GM23338 (cell line): ENCODE measurements around the gene SCN2A. TPM values are rescaled to one million over a fixed set of nuclear protein-coding genes. Genes with fewer than 3 reads are reported as not detected.

Source experiments
- ATAC-seq: fragments of 200-7000 bp; cut with Tn5 transposase; 3 replicates; pipeline ENCODE4 v1.9.1; 2020
- DNase-seq: peaks from one replicate; pipeline ENCODE4 v3.0.0-alpha.2; 2015; ENCODE audit warnings: low spot score
- H2AFZ ChIP-seq: fragments of 200-600 bp; sonication (generic); 2 replicates; pipeline ENCODE4 v1.8.0; 2016; ENCODE audit warnings: antibody characterized with exemption, mild to moderate bottlenecking, moderate library complexity
- H3F3A ChIP-seq: fragments of 200-600 bp; sonication (generic); replicated peaks from 2 replicates; pipeline ENCODE4 v1.8.0; 2017; ENCODE audit warnings: antibody characterized with exemption, mixed run types, low read depth
- H3K27ac ChIP-seq: fragments of 200-600 bp; sonication (generic); 2 replicates; pipeline ENCODE4 v1.6.1; 2016; ENCODE audit warnings: low read depth
- H3K27me3 ChIP-seq: fragments of 200-600 bp; sonication (generic); 2 replicates; pipeline ENCODE4 v1.8.0; 2016; ENCODE audit warnings: mild to moderate bottlenecking, mixed run types, moderate library complexity; ENCODE audit not compliant: insufficient read depth
- H3K36me3 ChIP-seq: fragments of 200-600 bp; sonication (generic); 2 replicates; pipeline ENCODE4 v1.8.0; 2016; ENCODE audit warnings: mild to moderate bottlenecking; ENCODE audit not compliant: insufficient read depth
- H3K4me1 ChIP-seq: fragments of 200-600 bp; sonication (generic); 2 replicates; pipeline ENCODE4 v1.8.0; 2016; ENCODE audit warnings: mild to moderate bottlenecking, moderate library complexity; ENCODE audit not compliant: insufficient read depth
- H3K4me2 ChIP-seq: fragments of 200-600 bp; sonication (generic); 2 replicates; pipeline ENCODE4 v1.7.1; 2017; ENCODE audit warnings: mixed run types
- H3K4me3 ChIP-seq: fragments of 200-600 bp; sonication (generic); 2 replicates; pipeline ENCODE4 v1.6.1; 2016; ENCODE audit warnings: mixed run types
- H3K79me2 ChIP-seq: fragments of 200-600 bp; sonication (generic); replicated peaks from 2 replicates; pipeline ENCODE4 v1.8.0; 2017; ENCODE audit warnings: mild to moderate bottlenecking; ENCODE audit not compliant: insufficient read depth
- H3K9me2 ChIP-seq: fragments of 200-600 bp; sonication (generic); 2 replicates; pipeline ENCODE4 v1.8.0; 2017; ENCODE audit not compliant: insufficient read depth
- H4K20me1 ChIP-seq: fragments of 200-600 bp; sonication (generic); replicated peaks from 2 replicates; pipeline ENCODE4 v1.8.0; 2017; ENCODE audit warnings: mild to moderate bottlenecking; ENCODE audit not compliant: insufficient read depth
- H3K27ac Mint-ChIP-seq: 2 replicates; pipeline ENCODE4 v1.8.0; 2020; ENCODE audit warnings: inconsistent platforms, mild to moderate bottlenecking, moderate library complexity, mixed read lengths
- H3K27me3 Mint-ChIP-seq: 3 replicates; pipeline ENCODE4 v1.8.0; 2022; ENCODE audit warnings: low read depth, mild to moderate bottlenecking, moderate library complexity, mixed read lengths, inconsistent platforms; ENCODE audit not compliant: insufficient read depth, poor library complexity
- H3K36me3 Mint-ChIP-seq: 3 replicates; pipeline ENCODE4 v1.8.0; 2021; ENCODE audit warnings: low read depth, mild to moderate bottlenecking, inconsistent platforms, moderate library complexity, mixed read lengths
- H3K4me1 Mint-ChIP-seq: 3 replicates; pipeline ENCODE4 v1.8.0; 2020; ENCODE audit warnings: mild to moderate bottlenecking, inconsistent platforms, mixed read lengths
- H3K4me3 Mint-ChIP-seq: 3 replicates; pipeline ENCODE4 v1.8.0; 2021; ENCODE audit warnings: moderate library complexity, mild to moderate bottlenecking, inconsistent platforms, mixed read lengths
- H3K9me3 Mint-ChIP-seq: 3 replicates; pipeline ENCODE4 v1.8.0; 2020; ENCODE audit warnings: moderate library complexity, mild to moderate bottlenecking, inconsistent platforms, mixed read lengths
- CREB1 ChIP-seq: fragments of 250-450 bp; sonication (Bioruptor Pico); IDR thresholded peaks from 2 replicates; pipeline ENCODE4 v1.5.0; 2020; ENCODE audit warnings: low read depth, mild to moderate bottlenecking, moderate library complexity
- ETS1 ChIP-seq: IDR thresholded peaks from 2 replicates; pipeline ENCODE4 v1.6.1; 2016; ENCODE audit warnings: antibody characterized with exemption
- EZH2 ChIP-seq: fragments of 200-600 bp; sonication (generic); IDR thresholded peaks from one replicate; pipeline ENCODE4 v1.8.0; 2017; ENCODE audit warnings: antibody characterized with exemption, mild to moderate bottlenecking, low read depth; ENCODE audit not compliant: unreplicated experiment
- EZH2phosphoT487 ChIP-seq: fragments of 200-600 bp; sonication (generic); IDR thresholded peaks from one replicate; pipeline ENCODE4 v1.8.1; 2018; ENCODE audit warnings: antibody characterized with exemption; ENCODE audit not compliant: unreplicated experiment
- JUNB ChIP-seq: IDR thresholded peaks from one replicate; pipeline ENCODE4 v1.6.1; 2016; ENCODE audit warnings: antibody characterized with exemption; ENCODE audit not compliant: unreplicated experiment
- NANOG ChIP-seq: IDR thresholded peaks from 2 replicates; pipeline ENCODE4 v1.6.1; 2016; ENCODE audit warnings: antibody characterized with exemption, borderline replicate concordance
- POLR2AphosphoS5 ChIP-seq: IDR thresholded peaks from 2 replicates; pipeline ENCODE4 v1.6.1; 2016; ENCODE audit warnings: antibody characterized with exemption, low read depth
- REST ChIP-seq: IDR thresholded peaks from one replicate; pipeline ENCODE4 v1.6.1; 2018; ENCODE audit warnings: antibody characterized with exemption; ENCODE audit not compliant: unreplicated experiment
- STAT1 ChIP-seq: IDR thresholded peaks from one replicate; pipeline ENCODE4 v1.6.1; 2016; ENCODE audit warnings: antibody characterized with exemption; ENCODE audit not compliant: unreplicated experiment
- ZNF114 ChIP-seq: fragments of 250-450 bp; sonication (Bioruptor Pico); IDR thresholded peaks from 2 replicates; pipeline ENCODE4 v1.5.0; 2020; ENCODE audit warnings: mild to moderate bottlenecking, moderate library complexity
- ZNF331 ChIP-seq: fragments of 250-450 bp; sonication (Bioruptor Pico); IDR thresholded peaks from 2 replicates; pipeline ENCODE4 v1.5.0; 2020; ENCODE audit warnings: low read depth, mild to moderate bottlenecking, moderate library complexity
- polyA plus RNA-seq: library from polyadenylated mRNA; unstranded; fragments of >200 nt; fragmentation: Nextera tagmentation; extraction: Ambion mirVana; gene quantifications from 2 replicates; pipeline ENCODE4 v1.2.1, GENCODE V29; 2016
- total RNA-seq: library from RNA; depleted of rRNA; stranded (reverse); fragments of >200 nt; shearing (Covaris generic); gene quantifications from 2 replicates; pipeline ENCODE4 v1.2.3, GENCODE V29; 2014
- TF ChIP-seq, protein P1 (sequence below): fragments of 250-450 bp; sonication (Bioruptor Pico); IDR thresholded peaks from 2 replicates; pipeline ENCODE4 v1.5.0; 2020; ENCODE audit warnings: mild to moderate bottlenecking, moderate library complexity
- TF ChIP-seq, protein P2 (sequence below), 2 experiments: fragments of 200-600 bp in 1 of 2; sonication (generic) in 1 of 2; conservative IDR thresholded peaks; 2 replicates each; pipeline versions ENCODE4 v1.5.1 to v1.6.1; 2016 to 2017; ENCODE audit warnings: antibody characterized with exemption in 2 of 2, low read depth in 2 of 2, mild to moderate bottlenecking in 2 of 2, moderate library complexity in 1 of 2

Gene SCN2A
- total and polyA plus RNA-seq, 2 experiments from 2014 or later: 0.45 to 0.52 TPM

GRCh38 chr2:165431014-165431413 lies 191.8 kb downstream of the SCN2A start:
- no peak for ATAC-seq
- H3K27me3 Mint-ChIP-seq: peaks cover 6% of the 10 kb centered on the region

More at GRCh38 chr2:165431014-165431413, 191.8 kb downstream of the SCN2A start:
- no peak overlapping the region for H3K27ac Mint-ChIP-seq
- H3K4me3 ChIP-seq: no peak overlapping the region
- H2AFZ ChIP-seq: no peak overlapping the region
- TF ChIP-seq POLR2AphosphoS5 (no peak), STAT1 (no peak), ETS1 (no peak), CREB1 (no peak), ZNF114 (no peak), NANOG (no peak), ZNF331 (CRISPR knock-in tag) (no peak), JUNB (no peak), REST (no peak), EZH2phosphoT487 (no peak), EZH2 (no peak)
- TF ChIP-seq, protein P1, sequence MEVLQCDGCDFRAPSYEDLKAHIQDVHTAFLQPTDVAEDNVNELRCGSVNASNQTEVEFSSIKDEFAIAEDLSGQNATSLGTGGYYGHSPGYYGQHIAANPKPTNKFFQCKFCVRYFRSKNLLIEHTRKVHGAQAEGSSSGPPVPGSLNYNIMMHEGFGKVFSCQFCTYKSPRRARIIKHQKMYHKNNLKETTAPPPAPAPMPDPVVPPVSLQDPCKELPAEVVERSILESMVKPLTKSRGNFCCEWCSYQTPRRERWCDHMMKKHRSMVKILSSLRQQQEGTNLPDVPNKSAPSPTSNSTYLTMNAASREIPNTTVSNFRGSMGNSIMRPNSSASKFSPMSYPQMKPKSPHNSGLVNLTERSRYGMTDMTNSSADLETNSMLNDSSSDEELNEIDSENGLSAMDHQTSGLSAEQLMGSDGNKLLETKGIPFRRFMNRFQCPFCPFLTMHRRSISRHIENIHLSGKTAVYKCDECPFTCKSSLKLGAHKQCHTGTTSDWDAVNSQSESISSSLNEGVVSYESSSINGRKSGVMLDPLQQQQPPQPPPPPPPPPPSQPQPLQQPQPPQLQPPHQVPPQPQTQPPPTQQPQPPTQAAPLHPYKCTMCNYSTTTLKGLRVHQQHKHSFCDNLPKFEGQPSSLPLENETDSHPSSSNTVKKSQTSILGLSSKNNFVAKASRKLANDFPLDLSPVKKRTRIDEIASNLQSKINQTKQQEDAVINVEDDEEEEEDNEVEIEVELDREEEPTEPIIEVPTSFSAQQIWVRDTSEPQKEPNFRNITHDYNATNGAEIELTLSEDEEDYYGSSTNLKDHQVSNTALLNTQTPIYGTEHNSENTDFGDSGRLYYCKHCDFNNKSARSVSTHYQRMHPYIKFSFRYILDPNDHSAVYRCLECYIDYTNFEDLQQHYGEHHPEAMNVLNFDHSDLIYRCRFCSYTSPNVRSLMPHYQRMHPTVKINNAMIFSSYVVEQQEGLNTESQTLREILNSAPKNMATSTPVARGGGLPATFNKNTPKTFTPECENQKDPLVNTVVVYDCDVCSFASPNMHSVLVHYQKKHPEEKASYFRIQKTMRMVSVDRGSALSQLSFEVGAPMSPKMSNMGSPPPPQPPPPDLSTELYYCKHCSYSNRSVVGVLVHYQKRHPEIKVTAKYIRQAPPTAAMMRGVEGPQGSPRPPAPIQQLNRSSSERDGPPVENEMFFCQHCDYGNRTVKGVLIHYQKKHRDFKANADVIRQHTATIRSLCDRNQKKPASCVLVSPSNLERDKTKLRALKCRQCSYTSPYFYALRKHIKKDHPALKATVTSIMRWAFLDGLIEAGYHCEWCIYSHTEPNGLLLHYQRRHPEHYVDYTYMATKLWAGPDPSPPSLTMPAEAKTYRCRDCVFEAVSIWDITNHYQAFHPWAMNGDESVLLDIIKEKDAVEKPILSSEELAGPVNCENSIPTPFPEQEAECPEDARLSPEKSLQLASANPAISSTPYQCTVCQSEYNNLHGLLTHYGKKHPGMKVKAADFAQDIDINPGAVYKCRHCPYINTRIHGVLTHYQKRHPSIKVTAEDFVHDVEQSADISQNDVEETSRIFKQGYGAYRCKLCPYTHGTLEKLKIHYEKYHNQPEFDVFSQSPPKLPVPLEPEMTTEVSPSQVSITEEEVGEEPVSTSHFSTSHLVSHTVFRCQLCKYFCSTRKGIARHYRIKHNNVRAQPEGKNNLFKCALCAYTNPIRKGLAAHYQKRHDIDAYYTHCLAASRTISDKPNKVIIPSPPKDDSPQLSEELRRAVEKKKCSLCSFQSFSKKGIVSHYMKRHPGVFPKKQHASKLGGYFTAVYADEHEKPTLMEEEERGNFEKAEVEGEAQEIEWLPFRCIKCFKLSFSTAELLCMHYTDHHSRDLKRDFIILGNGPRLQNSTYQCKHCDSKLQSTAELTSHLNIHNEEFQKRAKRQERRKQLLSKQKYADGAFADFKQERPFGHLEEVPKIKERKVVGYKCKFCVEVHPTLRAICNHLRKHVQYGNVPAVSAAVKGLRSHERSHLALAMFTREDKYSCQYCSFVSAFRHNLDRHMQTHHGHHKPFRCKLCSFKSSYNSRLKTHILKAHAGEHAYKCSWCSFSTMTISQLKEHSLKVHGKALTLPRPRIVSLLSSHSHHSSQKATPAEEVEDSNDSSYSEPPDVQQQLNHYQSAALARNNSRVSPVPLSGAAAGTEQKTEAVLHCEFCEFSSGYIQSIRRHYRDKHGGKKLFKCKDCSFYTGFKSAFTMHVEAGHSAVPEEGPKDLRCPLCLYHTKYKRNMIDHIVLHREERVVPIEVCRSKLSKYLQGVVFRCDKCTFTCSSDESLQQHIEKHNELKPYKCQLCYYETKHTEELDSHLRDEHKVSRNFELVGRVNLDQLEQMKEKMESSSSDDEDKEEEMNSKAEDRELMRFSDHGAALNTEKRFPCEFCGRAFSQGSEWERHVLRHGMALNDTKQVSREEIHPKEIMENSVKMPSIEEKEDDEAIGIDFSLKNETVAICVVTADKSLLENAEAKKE: no peak
- TF ChIP-seq, protein P2, sequence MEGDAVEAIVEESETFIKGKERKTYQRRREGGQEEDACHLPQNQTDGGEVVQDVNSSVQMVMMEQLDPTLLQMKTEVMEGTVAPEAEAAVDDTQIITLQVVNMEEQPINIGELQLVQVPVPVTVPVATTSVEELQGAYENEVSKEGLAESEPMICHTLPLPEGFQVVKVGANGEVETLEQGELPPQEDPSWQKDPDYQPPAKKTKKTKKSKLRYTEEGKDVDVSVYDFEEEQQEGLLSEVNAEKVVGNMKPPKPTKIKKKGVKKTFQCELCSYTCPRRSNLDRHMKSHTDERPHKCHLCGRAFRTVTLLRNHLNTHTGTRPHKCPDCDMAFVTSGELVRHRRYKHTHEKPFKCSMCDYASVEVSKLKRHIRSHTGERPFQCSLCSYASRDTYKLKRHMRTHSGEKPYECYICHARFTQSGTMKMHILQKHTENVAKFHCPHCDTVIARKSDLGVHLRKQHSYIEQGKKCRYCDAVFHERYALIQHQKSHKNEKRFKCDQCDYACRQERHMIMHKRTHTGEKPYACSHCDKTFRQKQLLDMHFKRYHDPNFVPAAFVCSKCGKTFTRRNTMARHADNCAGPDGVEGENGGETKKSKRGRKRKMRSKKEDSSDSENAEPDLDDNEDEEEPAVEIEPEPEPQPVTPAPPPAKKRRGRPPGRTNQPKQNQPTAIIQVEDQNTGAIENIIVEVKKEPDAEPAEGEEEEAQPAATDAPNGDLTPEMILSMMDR (conservative IDR thresholded peaks at IDR 0.05; ENCODE audit: low read depth in 2 of 2): no peak
- no peaks in the 10 kb centered on the region for H3F3A ChIP-seq
- H3K4me2 ChIP-seq: no peak overlapping the region
- H4K20me1 ChIP-seq: no peaks in the 10 kb centered on the region
- H3K4me3 Mint-ChIP-seq: no peak overlapping the region
- no peaks in the 10 kb centered on the region for H3K27me3 ChIP-seq
- H3K4me1 Mint-ChIP-seq: peaks cover 17% of the 10 kb centered on the region
- peaks cover 29% of the 10 kb centered on the region for H3K4me1 ChIP-seq
- no peaks in the 10 kb centered on the region for H3K79me2 ChIP-seq
- H3K9me2 ChIP-seq: no peaks in the 10 kb centered on the region
- no peaks in the 10 kb centered on the region for H3K36me3 ChIP-seq
- H3K27ac ChIP-seq: no peak overlapping the region
- no peaks in the 10 kb centered on the region; the same call in 1 of the 3 replicates for H3K36me3 Mint-ChIP-seq
- DNase-seq: no peak
- peaks cover 2% of the 10 kb centered on the region; the same call in 1 of the 3 replicates for H3K9me3 Mint-ChIP-seq
